Heart right ventricle (tissue), 16 donors: ENCODE measurements around the gene MRPL49. TPM values are rescaled to one million over a fixed set of nuclear protein-coding genes. Genes with fewer than 3 reads are reported as not detected.

Source experiments
- ATAC-seq, 8 donors: fragments of 200-7000 bp; cut with Tn5 transposase; one replicate each; pipeline ENCODE4 v1.9.1; 2020; ENCODE audit warnings: mild to moderate bottlenecking in 8 of 8, moderate library complexity in 8 of 8, moderate number of reproducible peaks in 1 of 8
- DNase-seq, 2 donors: peaks; one replicate each; pipeline ENCODE4 v3.0.0-alpha.2; 2020
- H3K27ac ChIP-seq, 10 donors: fragments of 200-600 bp; sonication (generic) in 2 of 10; one replicate each; pipeline versions ENCODE4 v1.5.0 to v1.8.0; 2020 to 2022; ENCODE audit warnings: mild to moderate bottlenecking in 3 of 10
- H3K27me3 ChIP-seq, 7 donors: fragments of 200-600 bp; one replicate each; pipeline ENCODE4 v1.8.0; 2021 to 2022; ENCODE audit warnings: mild to moderate bottlenecking in 2 of 7
- H3K36me3 ChIP-seq, 9 donors: fragments of 200-600 bp; sonication (generic) in 1 of 9; one replicate each; pipeline versions ENCODE4 v1.5.0 to v1.8.0; 2020 to 2022; ENCODE audit warnings: mild to moderate bottlenecking in 2 of 9
- H3K4me1 ChIP-seq, 9 donors: fragments of 200-600 bp; sonication (generic) in 1 of 9; one replicate each; pipeline versions ENCODE4 v1.5.0 to v1.8.0; 2020 to 2022; ENCODE audit warnings: mild to moderate bottlenecking in 4 of 9
- H3K4me3 ChIP-seq, 10 donors: fragments of 200-600 bp; sonication (generic) in 2 of 10; one replicate each; pipeline versions ENCODE4 v1.5.0 to v1.8.0; 2020 to 2022; ENCODE audit warnings: mild to moderate bottlenecking in 7 of 10, moderate library complexity in 2 of 10
- H3K9me3 ChIP-seq, 11 donors: fragments of 200-600 bp in 10 of 11; sonication (generic) in 2 of 11; one replicate each; pipeline versions ENCODE4 v1.5.0 to v1.8.0; 2013 to 2022; ENCODE audit warnings: mild to moderate bottlenecking in 2 of 11, control low read depth in 1 of 11, moderate library complexity in 1 of 11
- CTCF ChIP-seq, 9 donors: fragments of 200-600 bp; sonication (generic) in 2 of 9; IDR thresholded peaks; one replicate each; pipeline versions ENCODE4 v1.5.0 to v1.8.0; 2021 to 2022; ENCODE audit warnings: antibody characterized with exemption in 9 of 9, mild to moderate bottlenecking in 5 of 9, moderate library complexity in 1 of 9
- WGBS, 2 donors: extraction: QIAGEN DNeasy Blood & Tissue Kit; methylation state at CpG; one replicate each; pipeline ENCODE4 v1.1.7; 2013; ENCODE audit warnings: inconsistent platforms in 1 of 2; 5-methylcytosine and 5-hydroxymethylcytosine counted together
- intact Hi-C, 10 donors: fragments of 100-400 bp; cut with DNase I; formaldehyde crosslinking; loops; one replicate each; pipeline versions ENCODE4 v1.11.1 to v1.14.2; 2022
- polyA plus RNA-seq, 2 donors: library from polyadenylated mRNA; stranded (reverse); fragments of 200-250 nt; gene quantifications; one replicate each; pipeline ENCODE4 v1.2.3, GENCODE V29; 2013
- total RNA-seq, 10 donors: library from RNA; stranded (reverse); fragmentation: NEBNext Ultra II Directional in 3 of 10; extraction: Animal tissue kit (Norgen Biotek cat#: 25700) in 3 of 10; gene quantifications; one replicate each; pipeline versions ENCODE4 v1.2.1 to v1.2.4, GENCODE V29; 2021 to 2023
- donor health status: Arrhythmogenic right ventricular cardiomyopathy.
- donor health status: ischemic (EF 13 %, LVEDD 7.1; RV severe dilation, severe dysfunction).
- donor health status: healthy with polysubstance abuse.
- donor health status: DM: no; HTN: yes; CAD: no.
- donor health status: DM: no; HTN: no; CAD: no.
- donor health status: ischemic (EF 25% LVEDD 6.9; RV normal size, moderate dysfunction).
- donor health status: ischemic (EF 25% LVEDD 5.7; RV mildly dilated, moderate dysfunction).
- donor health status: healthy.
- donor health status: DM: yes; HTN: yes; CAD: no.
- donor health status: Ischemic cardiomyopathy.
- donor health status: ischemic (EF 35%, LVEDD 5.7; RV mildly dilated, moderate dysfunction).
- donor health status: nonischemic (EF 11% LVEDD 7.7; RV severe dilation, severe dysfunction).
- donor health status: DM: yes; HTN: yes; CAD: no.
- donor health status: PGD.
- donor health status: ischemic (EF 29% LVEDD 5.4; RV normal size, mild dysfunction).
- donor health status: nonischemic (EF 23%, LVEDD 6.1; RV moderate dilation, normal function).

The MRPL49 gene
- total and polyA plus RNA-seq, 12 donors, result 6.4 to 44.8 (median 39.3) TPM

DNA sequence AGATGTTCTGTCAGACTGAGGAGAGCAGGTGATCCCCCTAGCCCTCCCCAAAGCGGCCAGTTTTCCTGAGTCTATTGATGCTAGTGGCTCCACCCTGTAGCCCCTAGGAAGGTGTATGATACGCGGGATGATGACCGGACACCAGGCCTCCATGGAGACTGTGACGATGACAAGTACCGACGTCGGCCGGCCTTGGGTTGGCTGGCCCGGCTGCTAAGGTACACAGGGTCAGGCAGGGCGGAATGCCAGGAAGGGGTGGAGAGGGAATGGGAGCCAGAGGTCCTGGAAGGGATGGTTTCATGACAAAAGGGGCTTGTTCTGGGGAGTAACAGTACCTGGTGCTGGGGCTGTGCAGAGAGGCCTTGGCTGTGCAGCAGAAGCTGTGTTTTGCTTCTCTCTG lies 34.9 kb upstream of the MRPL49 start:
- no peak for TF ChIP-seq CTCF (IDR thresholded peaks at IDR 0.05)

DNA sequence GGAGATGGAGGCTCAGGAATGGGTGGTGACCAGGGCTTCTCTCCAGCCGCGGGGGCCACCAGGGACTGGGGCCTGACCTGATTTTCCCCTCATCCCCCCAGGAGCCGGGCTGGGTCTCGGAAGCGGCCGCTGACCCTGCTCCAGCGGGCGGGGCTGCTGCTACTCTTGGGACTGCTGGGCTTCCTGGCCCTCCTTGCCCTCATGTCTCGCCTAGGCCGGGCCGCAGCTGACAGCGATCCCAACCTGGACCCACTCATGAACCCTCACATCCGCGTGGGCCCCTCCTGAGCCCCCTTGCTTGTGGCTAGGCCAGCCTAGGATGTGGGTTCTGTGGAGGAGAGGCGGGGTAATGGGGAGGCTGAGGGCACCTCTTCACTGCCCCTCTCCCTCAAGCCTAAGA lies 34.3 kb upstream of the MRPL49 start:
- H3K4me1 ChIP-seq, result peaks cover 6 to 23% (median 20%) of the 10 kb centered on the region in 9 donors
- TF ChIP-seq CTCF (IDR thresholded peaks at IDR 0.05), result no peak
- H3K27ac ChIP-seq, result no peak overlapping the region
- intact Hi-C loops, result loop anchor here in 3 of 10 donors (5.0 to 10.0 kb wide), 3 partner anchors 41 to 163 kb away; partner anchors contain the start of genes ARL2 (in 1 of the 3) and PPP2R5B (in 1 of the 3)
- no peaks in the 10 kb centered on the region for H3K27me3 ChIP-seq
- no peak overlapping the region for H3K4me3 ChIP-seq
- WGBS, 2 donors, result 92% methylated on average over 15 of the region's 15 CpGs
- peaks cover 0 to 52% (median 17%) of the 10 kb centered on the region in 9 donors for H3K36me3 ChIP-seq
- no peak for ATAC-seq
- DNase-seq, result no peak
- H3K9me3 ChIP-seq, result no peaks in the 10 kb centered on the region

More for the DNA sequence above, 34.9 kb upstream of the MRPL49 start:
- DNase-seq (no peak), ATAC-seq (no peak)
- Histone ChIP-seq H3K4me1 (peaks cover 6 to 27% (median 20%) of the 10 kb centered on the region in 9 donors), H3K9me3 (no peaks in the 10 kb centered on the region), H3K27me3 (no peaks in the 10 kb centered on the region), H3K36me3 (peaks cover 0 to 52% (median 17%) of the 10 kb centered on the region in 9 donors), H3K4me3 (no peak overlapping the region), H3K27ac (no peak overlapping the region)
- WGBS, 2 donors, result 91% methylated on average over 11 of the region's 11 CpGs
- intact Hi-C loops, result loop anchor here in 3 of 10 donors (5.0 to 10.0 kb wide), 3 partner anchors 40 to 162 kb away; partner anchors contain the start of genes ARL2 (in 1 of the 3) and PPP2R5B (in 1 of the 3)

- Histone ChIP-seq H3K27me3 (no peaks in the 10 kb centered on the region), H3K4me3 (no peak overlapping the region), H3K4me1 (peaks cover 5 to 14% (median 11%) of the 10 kb centered on the region in 9 donors), H3K36me3 (peaks cover 0 to 52% (median 17%) of the 10 kb centered on the region in 9 donors), H3K9me3 (no peaks in the 10 kb centered on the region), H3K27ac (no peak overlapping the region)
- no peak for DNase-seq
- WGBS, 2 donors, result 94 to 95% methylated on average over 4 of the region's 4 CpGs
- intact Hi-C loops, result loop anchor here in 3 of 10 donors (5.0 to 10.0 kb wide), 3 partner anchors 42 to 165 kb away; partner anchors contain the start of genes ARL2 (in 1 of the 3) and PPP2R5B (in 1 of the 3)
- TF ChIP-seq CTCF (IDR thresholded peaks at IDR 0.05), result no peak
- no peak for ATAC-seq
Observed at GRCh38 chr11:65089621-65090020, 32.5 kb upstream of the MRPL49 start.

GRCh38 chr11:65090628-65091027 lies 31.5 kb upstream of the MRPL49 start:
- intact Hi-C loops, result no loop called here
- DNase-seq, result no peak
- Histone ChIP-seq H3K4me3 (no peak overlapping the region), H3K36me3 (peaks cover 0 to 44% (median 17%) of the 10 kb centered on the region in 9 donors), H3K4me1 (peaks cover 0 to 6% (median 2%) of the 10 kb centered on the region in 9 donors), H3K9me3 (no peaks in the 10 kb centered on the region), H3K27ac (no peak overlapping the region), H3K27me3 (no peaks in the 10 kb centered on the region)
- no peak for TF ChIP-seq CTCF (IDR thresholded peaks at IDR 0.05)
- WGBS, 2 donors, result 97 to 98% methylated on average over 4 of the region's 4 CpGs
- no peak for ATAC-seq
